K562 (cell line): ENCODE results near the gene ERP44. TPM values are rescaled to one million over a fixed set of nuclear protein-coding genes. Genes with fewer than 3 reads are reported as not detected.

ENCODE experiments used
- ARID1B ChIP-seq: fragments of 450-650 bp; IDR thresholded peaks from 2 replicates; pipeline ENCODE4 v1.6.1; 2016; ENCODE audit warnings: antibody characterized with exemption, mild to moderate bottlenecking, inconsistent platforms
- EHMT2 ChIP-seq: fragments of 450-650 bp; IDR thresholded peaks from 2 replicates; pipeline ENCODE4 v1.6.1; 2018; ENCODE audit warnings: antibody characterized with exemption
- ELK3 ChIP-seq: fragments of 450-650 bp; formaldehyde crosslinking; IDR thresholded peaks from 2 replicates; pipeline ENCODE4 v1.4.0; 2020; ENCODE audit warnings: mild to moderate bottlenecking
- HOXB6 ChIP-seq: fragments of 250-450 bp; sonication (Bioruptor Pico); IDR thresholded peaks from 2 replicates; pipeline ENCODE4 v1.5.1; 2022; ENCODE audit warnings: mild to moderate bottlenecking, borderline replicate concordance
- LEF1 ChIP-seq: fragments of 450-650 bp; IDR thresholded peaks from 2 replicates; pipeline ENCODE4 v1.6.1; 2016; ENCODE audit warnings: mild to moderate bottlenecking
- RERE ChIP-seq: sonication (generic); formaldehyde crosslinking; IDR thresholded peaks from 2 replicates; pipeline ENCODE4 v1.8.0; 2023; ENCODE audit warnings: missing genetic modification reagents, mild to moderate bottlenecking, borderline replicate concordance
- SOX6 ChIP-seq: fragments of 450-650 bp; IDR thresholded peaks from 2 replicates; pipeline ENCODE4 v1.6.1; 2014; ENCODE audit warnings: mild to moderate bottlenecking
- SRSF1 ChIP-seq: fragments of 200-400 bp; formaldehyde crosslinking; IDR thresholded peaks from 2 replicates; pipeline ENCODE4 v1.6.1; 2017; ENCODE audit warnings: mild to moderate bottlenecking, low read depth, low read length, moderate library complexity
- STAT6 ChIP-seq: sonication (generic); formaldehyde crosslinking; IDR thresholded peaks from 2 replicates; pipeline ENCODE4 v1.8.1; 2023; ENCODE audit warnings: mild to moderate bottlenecking, missing genetic modification reagents
- TBP ChIP-seq: optimal IDR thresholded peaks from 2 replicates; pipeline ENCODE3; 2011; ENCODE audit warnings: low read depth, low read length, improper control_type of control experiment
- ZBTB12 ChIP-seq: fragments of 250-450 bp; sonication (Bioruptor Pico); IDR thresholded peaks from 2 replicates; pipeline ENCODE4 v1.4.0; 2020
- ZBTB5 ChIP-seq: fragments of 450-650 bp; IDR thresholded peaks from 2 replicates; pipeline ENCODE4 v1.6.1; 2017; ENCODE audit warnings: antibody characterized with exemption
- ZKSCAN8 ChIP-seq: fragments of 200-800 bp; sonication (Bioruptor generic); IDR thresholded peaks from 2 replicates; pipeline ENCODE4 v1.6.1; 2016; ENCODE audit warnings: missing genetic modification characterization, missing compliant biosample characterization
- ZNF41 ChIP-seq: fragments of 250-450 bp; sonication (Bioruptor Pico); conservative IDR thresholded peaks from 2 replicates; pipeline ENCODE4 v1.4.0; 2020; ENCODE audit warnings: mild to moderate bottlenecking
- ZNF584 ChIP-seq: fragments of 200-800 bp; sonication (Bioruptor generic); IDR thresholded peaks from 2 replicates; pipeline ENCODE4 v1.6.1; 2016; ENCODE audit warnings: low read depth, mild to moderate bottlenecking, missing genetic modification characterization, missing compliant biosample characterization
- polyA plus RNA-seq, 8 experiments: library from polyadenylated mRNA; depleted of rRNA in 4 of 8; stranded (reverse) in 5 of 8; unstranded in 3 of 8; fragments of >200 nt; fragmentation: Nextera tagmentation in 2 of 8; fragmentation: Illumina TruSeq in 1 of 8; extraction: Ambion mirVana in 2 of 8; extraction: Trizol in 1 of 8; gene quantifications; 2 replicates each; pipeline versions ENCODE4 v1.2.1 to v1.2.3, GENCODE V29; 2011 to 2014; ENCODE audit warnings: inconsistent platforms in 1 of 8, missing spikeins in 1 of 8
- total RNA-seq, 7 experiments: library from RNA; depleted of rRNA in 6 of 7; stranded (reverse); fragments of >200 nt in 6 of 7; fragmentation: Illumina TruSeq in 2 of 7; extraction: Trizol in 2 of 7; gene quantifications; 2 replicates each; pipeline versions ENCODE4 v1.2.1 to v1.2.3, GENCODE V29; 2011 to 2021; ENCODE audit warnings: low replicate concordance in 1 of 7

The ERP44 gene
- total and polyA plus RNA-seq, 9 of the 15 experiments (the other 6 are each of a cell fraction or from before 2014, with no cell fraction given): 9.2 to 23.4 (median 13.6) TPM

GRCh38 chr9:100088202-100088601 is 10.6 kb downstream of the ERP44 start (continued):
- TF ChIP-seq RERE (CRISPR knock-in tag) (no peak), TBP (no peak), ZBTB12 (CRISPR knock-in tag) (no peak), ARID1B (peak; percentile 40), EHMT2 (no peak), ELK3 (CRISPR knock-in tag) (no peak), STAT6 (CRISPR knock-in tag) (no peak), ZKSCAN8 (no peak), SOX6 (0 out of 2 replicates have a peak, but pooled peaks have one; percentile 28), ZNF584 (no peak), ZNF41 (no peak), SRSF1 (no peak), HOXB6 (no peak), LEF1 (no peak), ZBTB5 (no peak)
